K562 (cell line): Measurements from ENCODE around the gene CAMSAP3. TPM values are rescaled to one million over a fixed set of nuclear protein-coding genes. Genes with fewer than 3 reads are reported as not detected.
A peak's percentile ranks its signal among the peaks of the same experiment; 100 is the strongest.

Experiments
- BRF1 ChIP-seq: IDR thresholded peaks from 3 replicates; pipeline ENCODE4 v1.6.1; 2011; ENCODE audit warnings: borderline replicate concordance, mild to moderate bottlenecking; ENCODE audit not compliant: insufficient read length; ENCODE audit errors: extremely low read depth
- ETS2 ChIP-seq: IDR thresholded peaks from 2 replicates; pipeline ENCODE4 v1.6.1; 2016; ENCODE audit warnings: borderline replicate concordance, missing genetic modification characterization, mild to moderate bottlenecking, moderate library complexity, missing compliant biosample characterization; ENCODE audit not compliant: poor library complexity, severe bottlenecking
- HOXB6 ChIP-seq: fragments of 250-450 bp; sonication (Bioruptor Pico); IDR thresholded peaks from 2 replicates; pipeline ENCODE4 v1.5.1; 2022; ENCODE audit warnings: mild to moderate bottlenecking, borderline replicate concordance
- JUND ChIP-seq, 2 experiments: IDR thresholded peaks; 2 replicates in 1 of 2; 3 replicates in 1 of 2; pipeline ENCODE4 v1.6.1; 2011; ENCODE audit warnings: borderline replicate concordance in 2 of 2, low read depth in 2 of 2, low read length in 2 of 2, improper control_type of control experiment in 1 of 2, missing biosample characterization in 1 of 2, missing genetic modification characterization in 1 of 2, missing genetic modification reagents in 1 of 2
- PHF20 ChIP-seq: fragments of 450-650 bp; IDR thresholded peaks from 2 replicates; pipeline ENCODE4 v1.6.1; 2018; ENCODE audit not compliant: partially characterized antibody
- POLR3G ChIP-seq: IDR thresholded peaks from 2 replicates; pipeline ENCODE4 v1.6.1; 2011; ENCODE audit not compliant: insufficient read length, insufficient replicate concordance; ENCODE audit errors: extremely low read depth
- PURB ChIP-seq: sonication (generic); formaldehyde crosslinking; IDR thresholded peaks from 2 replicates; pipeline ENCODE4 v1.9.0; 2021; ENCODE audit warnings: low read depth, mild to moderate bottlenecking, missing genetic modification reagents
- RBM34 ChIP-seq: fragments of 200-400 bp; formaldehyde crosslinking; IDR thresholded peaks from 2 replicates; pipeline ENCODE4 v1.6.1; 2018; ENCODE audit warnings: low read length, borderline replicate concordance; ENCODE audit not compliant: insufficient read depth
- SREBF2 ChIP-seq: sonication (generic); formaldehyde crosslinking; IDR thresholded peaks from 2 replicates; pipeline ENCODE4 v1.4.0; 2020; ENCODE audit warnings: mild to moderate bottlenecking, missing genetic modification reagents
- TARDBP ChIP-seq: fragments of 450-650 bp; IDR thresholded peaks from 2 replicates; pipeline ENCODE4 v1.6.1; 2016
- TFAM ChIP-seq: fragments of 250-450 bp; sonication (Bioruptor Pico); conservative IDR thresholded peaks from 2 replicates; pipeline ENCODE4 v1.5.0; 2021; ENCODE audit warnings: mild to moderate bottlenecking, moderate library complexity
- TSHZ1 ChIP-seq: fragments of 250-450 bp; sonication (Bioruptor Pico); IDR thresholded peaks from 2 replicates; pipeline ENCODE4 v1.4.0; 2020; ENCODE audit warnings: mild to moderate bottlenecking, moderate library complexity
- ZBTB17 ChIP-seq: fragments of 450-650 bp; formaldehyde crosslinking; IDR thresholded peaks from 2 replicates; pipeline ENCODE4 v1.4.0; 2020; ENCODE audit warnings: mild to moderate bottlenecking
- ZNF274 ChIP-seq: IDR thresholded peaks from 2 replicates; pipeline ENCODE4 v1.6.1; 2011; ENCODE audit warnings: low read depth, mild to moderate bottlenecking, low read length, moderate library complexity, borderline replicate concordance
- ZNF518B ChIP-seq: fragments of 250-450 bp; sonication (Bioruptor Pico); IDR thresholded peaks from 2 replicates; pipeline ENCODE4 v1.5.0; 2021; ENCODE audit warnings: mild to moderate bottlenecking, moderate library complexity
- ZNF695 ChIP-seq: fragments of 450-650 bp; formaldehyde crosslinking; IDR thresholded peaks from 2 replicates; pipeline ENCODE4 v1.4.0; 2020; ENCODE audit warnings: mild to moderate bottlenecking, moderate library complexity
- ZNF696 ChIP-seq: fragments of 250-450 bp; sonication (Bioruptor Pico); conservative IDR thresholded peaks from 2 replicates; pipeline ENCODE4 v1.4.0; 2020; ENCODE audit warnings: mild to moderate bottlenecking, moderate library complexity
- ZNF717 ChIP-seq: fragments of 250-450 bp; sonication (Bioruptor Pico); IDR thresholded peaks from 2 replicates; pipeline ENCODE4 v1.5.0; 2021
- polyA plus RNA-seq, 8 experiments: library from polyadenylated mRNA; depleted of rRNA in 4 of 8; stranded (reverse) in 5 of 8; unstranded in 3 of 8; fragments of >200 nt; fragmentation: Nextera tagmentation in 2 of 8; fragmentation: Illumina TruSeq in 1 of 8; extraction: Ambion mirVana in 2 of 8; extraction: Trizol in 1 of 8; gene quantifications; 2 replicates each; pipeline versions ENCODE4 v1.2.1 to v1.2.3, GENCODE V29; 2011 to 2014; ENCODE audit warnings: inconsistent platforms in 1 of 8, missing spikeins in 1 of 8
- total RNA-seq, 7 experiments: library from RNA; depleted of rRNA in 6 of 7; stranded (reverse); fragments of >200 nt in 6 of 7; fragmentation: Illumina TruSeq in 2 of 7; extraction: Trizol in 2 of 7; gene quantifications; 2 replicates each; pipeline versions ENCODE4 v1.2.1 to v1.2.3, GENCODE V29; 2011 to 2021; ENCODE audit warnings: low replicate concordance in 1 of 7
- TF ChIP-seq, protein P1 (sequence below): fragments of 250-450 bp; sonication (Bioruptor Pico); IDR thresholded peaks from 2 replicates; pipeline ENCODE4 v1.6.1; 2021; ENCODE audit warnings: mild to moderate bottlenecking

The CAMSAP3 gene
- total and polyA plus RNA-seq, 9 of the 15 experiments (the other 6 are each of a cell fraction or from before 2014, with no cell fraction given): 0.01 to 0.89 (median 0.22) TPM; not detected in 1

GRCh38 chr19:7652061-7652641 lies 56.5 kb downstream of the CAMSAP3 start (continued):
- TF ChIP-seq TFAM (CRISPR knock-in tag) (no peak), POLR3G (no peak), TARDBP (no peak), PHF20 (peak; percentile 23), ZBTB17 (CRISPR knock-in tag) (no peak), HOXB6 (CRISPR knock-in tag) (no peak), ZNF274 (no peak), ETS2 (tag) (no peak), ZNF695 (CRISPR knock-in tag) (no peak), SREBF2 (no peak), PURB (CRISPR knock-in tag) (no peak), ZNF696 (CRISPR knock-in tag) (no peak), BRF1 (no peak), TSHZ1 (CRISPR knock-in tag) (no peak), ZNF717 (CRISPR knock-in tag) (no peak), RBM34 (no peak), JUND (IDR thresholded peaks at IDR 0.05; ENCODE audit: borderline replicate concordance, low read depth, low read length) (peak; percentile 75), JUND (tag; IDR thresholded peaks at IDR 0.05; ENCODE audit: borderline replicate concordance, low read depth, low read length) (peak; percentile 70; the same call in 1 of the 3 replicates), ZNF518B (CRISPR knock-in tag) (no peak)
- TF ChIP-seq, protein P1, sequence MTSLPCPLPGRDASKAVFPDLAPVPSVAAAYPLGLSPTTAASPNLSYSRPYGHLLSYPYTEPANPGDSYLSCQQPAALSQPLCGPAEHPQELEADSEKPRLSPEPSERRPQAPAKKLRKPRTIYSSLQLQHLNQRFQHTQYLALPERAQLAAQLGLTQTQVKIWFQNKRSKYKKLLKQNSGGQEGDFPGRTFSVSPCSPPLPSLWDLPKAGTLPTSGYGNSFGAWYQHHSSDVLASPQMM (CRISPR knock-in tag): no peak
